NCI-H1105 (cell line): Measurements from ENCODE around the gene PIGN.
"Not testable (repeated sequence)": the region's sequence is repeated elsewhere in the genome, so short reads cannot be mapped to it uniquely, and the experiment has no call there.

Experiments
- DNase-seq: peaks from one replicate; lab custom pipeline; 2025; lab: John Stamatoyannopoulos, UW

Gene PIGN

GRCh38 chr18:62060820-62061219 is 126.0 kb downstream of the PIGN start:
- no peak for DNase-seq

- no peak for DNase-seq
Measured at GRCh38 chr18:62054929-62055498, 131.8 kb downstream of the PIGN start.

DNA sequence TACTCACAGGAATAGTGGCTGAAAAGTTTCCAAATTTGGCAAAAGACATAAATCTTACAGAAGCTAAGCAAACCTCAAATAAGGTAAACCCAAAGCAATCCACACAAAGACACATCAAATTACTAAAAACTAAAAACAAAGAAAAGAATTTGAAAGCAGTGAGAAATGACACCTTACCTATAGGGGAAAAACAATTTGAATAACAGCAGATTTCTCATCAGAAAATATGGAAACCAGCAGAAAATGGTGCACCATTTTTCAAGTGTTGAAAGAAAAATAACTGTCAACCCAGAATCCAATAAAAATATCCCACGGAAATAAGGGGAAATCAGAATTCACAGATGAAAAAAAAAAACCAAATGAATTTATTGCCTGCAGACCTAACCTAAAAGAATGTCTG is 138.6 kb downstream of the PIGN start:
- DNase-seq, result no peak

DNA sequence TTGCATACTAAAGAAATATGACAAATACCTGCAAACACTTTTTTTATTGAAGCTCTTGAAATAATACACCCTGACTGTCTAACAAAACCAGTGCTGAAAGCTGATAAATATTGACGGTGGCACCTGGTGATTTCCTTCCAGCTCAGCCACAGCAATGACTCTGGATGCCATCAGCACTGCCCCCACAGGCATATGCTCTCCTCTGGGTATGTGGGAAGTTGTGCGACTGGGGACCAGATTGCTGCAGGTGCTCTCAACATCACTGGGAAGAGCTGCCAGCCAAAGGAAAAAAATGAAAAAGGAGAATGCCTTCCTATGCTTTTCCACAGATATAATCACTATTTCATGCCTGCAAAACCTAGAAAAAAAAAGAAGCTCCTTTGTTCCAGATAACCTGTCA is 141.5 kb downstream of the PIGN start:
- no peak for DNase-seq

DNA sequence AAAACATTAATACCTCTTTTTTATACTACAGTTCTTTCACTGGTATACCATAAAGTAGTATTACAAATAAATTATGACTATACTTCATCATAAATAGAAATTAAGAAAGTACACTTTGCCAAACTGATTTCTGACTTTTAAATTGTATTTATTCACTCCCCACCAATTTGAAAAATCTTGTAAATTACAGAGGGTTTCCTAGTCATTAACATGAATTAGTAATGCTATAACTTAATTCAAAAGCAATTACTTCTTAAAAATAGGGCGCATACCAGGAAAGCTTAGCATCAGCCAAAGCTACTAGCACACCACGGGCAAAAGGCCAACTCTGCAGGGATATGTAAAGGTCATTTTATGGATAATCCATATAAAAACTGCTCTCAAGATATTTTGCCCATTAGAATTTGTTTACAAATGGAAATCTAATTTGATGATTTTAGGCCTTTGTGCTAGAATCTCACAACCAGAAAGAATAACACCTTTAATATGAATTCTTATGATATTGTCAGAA is 142.3 kb downstream of the PIGN start:
- DNase-seq, result peak; percentile 9

- DNase-seq, result no peak
Measured at GRCh38 chr18:62037989-62038778, 148.7 kb downstream of the PIGN start.

DNA sequence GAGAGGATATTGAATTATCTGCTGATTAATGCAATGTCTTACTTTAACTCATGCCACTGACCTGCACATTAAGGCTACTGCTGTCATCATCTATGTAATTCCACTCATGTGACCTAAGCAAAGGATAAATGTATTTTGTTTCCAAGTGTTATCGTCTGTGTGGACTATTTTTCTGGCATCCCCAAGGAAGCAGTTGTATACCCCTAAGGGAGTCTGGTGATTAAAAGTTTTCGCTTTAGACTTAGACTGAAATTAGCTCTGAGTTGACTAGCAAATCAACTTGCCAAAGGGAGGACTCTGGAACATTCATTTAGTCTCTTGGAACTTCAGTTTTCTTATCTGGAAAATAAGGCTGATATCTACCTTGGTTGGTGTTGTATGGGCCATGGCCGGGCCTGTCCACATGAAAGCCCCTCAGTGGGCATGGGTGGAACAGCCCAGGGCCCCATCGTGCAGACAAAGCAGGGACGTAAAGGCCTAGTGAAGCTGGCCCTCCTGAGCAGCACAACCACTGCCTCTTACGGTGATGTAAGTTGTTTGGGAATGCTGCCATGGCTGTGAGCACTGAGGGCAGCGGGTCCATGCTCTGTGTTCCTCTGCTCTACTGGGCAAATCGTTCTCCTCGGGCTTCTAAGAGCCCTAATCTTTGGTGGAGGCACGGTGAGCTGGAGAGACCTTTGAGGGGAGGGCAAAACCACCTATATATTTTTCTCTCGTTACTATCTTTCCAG is 149.7 kb downstream of the PIGN start:
- no peak for DNase-seq

DNA sequence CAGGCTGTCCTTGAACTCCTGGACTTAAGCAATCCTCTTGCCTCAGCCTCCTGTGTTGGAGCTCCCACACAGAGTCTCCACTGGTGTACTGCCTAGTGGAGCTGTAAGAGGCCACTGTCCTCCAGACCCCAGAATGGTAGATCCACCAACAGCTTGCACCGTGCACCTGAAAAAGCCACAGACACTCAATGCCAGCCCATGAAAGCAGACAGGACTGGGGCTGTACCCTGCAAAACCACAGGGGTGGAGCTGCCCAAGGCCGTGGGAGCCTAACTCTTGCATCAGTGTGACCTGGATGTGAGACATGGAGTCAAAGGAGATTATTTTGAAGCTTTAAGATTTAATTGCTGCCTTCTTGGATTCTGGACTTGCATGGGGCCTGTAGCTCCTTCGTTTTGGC is 152.6 kb downstream of the PIGN start:
- not testable (repeated sequence) for DNase-seq

DNA sequence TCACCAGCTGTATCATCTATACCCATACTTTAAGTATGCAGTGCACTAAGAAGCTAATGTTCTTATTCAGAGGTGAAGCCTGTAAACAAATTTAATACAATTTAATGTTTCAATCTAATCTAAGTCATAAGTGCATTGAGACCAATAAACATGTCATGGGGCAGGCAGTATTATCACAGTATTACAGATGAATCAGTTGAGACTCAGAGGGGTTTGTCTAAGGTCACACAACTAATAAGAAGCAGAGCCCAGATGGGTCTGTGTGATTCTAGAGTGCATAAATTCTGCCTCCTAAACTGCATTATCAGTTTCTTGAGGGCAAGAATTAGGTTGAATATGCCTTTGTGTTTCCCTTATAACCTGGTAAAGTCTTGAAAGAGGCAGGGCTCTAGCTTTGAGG is 153.1 kb downstream of the PIGN start:
- no peak for DNase-seq

- DNase-seq, result no peak
Measured at GRCh38 chr18:62033207-62033606, 153.6 kb downstream of the PIGN start.

- DNase-seq, result no peak
Measured at GRCh38 chr18:62030091-62030985, 156.5 kb downstream of the PIGN start.

DNA sequence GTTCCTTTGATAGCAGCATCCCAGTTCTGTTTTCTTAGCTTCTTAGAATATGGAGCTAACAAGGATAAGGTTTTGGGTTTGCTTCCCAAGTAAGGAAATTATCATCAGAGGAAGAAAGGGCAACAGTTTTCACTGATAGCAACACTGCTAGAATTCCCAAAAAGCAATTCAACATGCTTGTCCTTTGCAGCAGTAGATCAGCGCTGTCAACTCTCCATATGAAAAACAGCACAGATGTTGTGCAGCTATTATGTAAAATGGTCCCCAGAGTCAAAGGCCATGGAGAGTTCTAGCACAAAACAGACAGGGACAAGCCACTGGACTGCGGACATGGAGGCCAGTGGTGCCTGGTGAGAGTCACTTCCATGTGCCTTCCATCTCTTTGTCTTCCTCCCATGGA is 158.1 kb downstream of the PIGN start:
- DNase-seq, result no peak

DNA sequence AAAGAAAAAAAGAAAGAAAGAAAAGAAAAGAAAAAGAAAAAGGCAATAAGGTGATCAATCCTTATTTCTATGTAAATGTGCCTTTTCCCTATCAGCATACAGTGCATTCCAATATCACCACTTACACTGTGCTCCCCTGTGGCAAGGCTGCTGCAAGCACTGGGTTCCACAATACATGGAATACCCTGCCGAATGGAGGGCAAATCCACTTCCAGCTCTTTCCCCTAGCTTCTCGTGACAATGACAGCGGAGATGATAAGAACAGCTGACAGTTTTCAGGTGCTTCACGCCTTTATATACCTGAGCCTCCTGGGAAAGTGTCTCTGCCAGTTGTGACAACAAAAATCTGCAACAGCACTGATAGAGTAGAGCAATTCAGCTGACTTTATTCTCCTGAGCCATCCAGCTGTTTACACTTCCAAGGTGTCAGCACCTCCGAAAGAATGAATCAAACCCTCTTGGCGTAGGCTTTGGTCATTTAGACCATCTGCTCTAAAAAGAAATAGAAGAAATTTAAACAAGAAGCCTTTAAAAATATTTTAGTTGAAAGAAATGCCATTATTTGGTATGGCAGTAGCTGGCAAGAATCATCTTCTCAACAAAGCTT is 158.8 kb downstream of the PIGN start:
- DNase-seq, result no peak

GRCh38 chr18:62026586-62026985 is 160.3 kb downstream of the PIGN start:
- DNase-seq, result no peak

DNA sequence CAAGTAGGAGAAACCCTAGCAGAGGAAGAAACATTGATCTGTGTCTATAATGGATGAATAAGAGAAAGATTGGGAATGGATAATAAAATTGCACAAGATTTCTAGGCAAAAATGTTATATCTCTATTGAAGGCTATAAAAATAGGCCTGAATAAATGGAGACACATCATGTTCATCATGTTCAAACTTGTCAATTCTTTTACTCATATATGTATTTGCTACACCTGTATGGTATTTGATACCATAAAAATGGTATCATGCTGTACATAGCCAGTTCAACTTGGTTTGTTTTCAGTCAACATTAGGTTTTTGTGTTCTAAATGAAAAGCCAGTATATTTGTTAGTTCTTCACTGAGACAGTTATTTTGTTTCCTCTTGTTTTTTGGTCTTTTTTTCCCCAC is 161.9 kb downstream of the PIGN start:
- DNase-seq, result no peak

- DNase-seq, result no peak
Measured at GRCh38 chr18:62023536-62023935, 163.3 kb downstream of the PIGN start.

DNA sequence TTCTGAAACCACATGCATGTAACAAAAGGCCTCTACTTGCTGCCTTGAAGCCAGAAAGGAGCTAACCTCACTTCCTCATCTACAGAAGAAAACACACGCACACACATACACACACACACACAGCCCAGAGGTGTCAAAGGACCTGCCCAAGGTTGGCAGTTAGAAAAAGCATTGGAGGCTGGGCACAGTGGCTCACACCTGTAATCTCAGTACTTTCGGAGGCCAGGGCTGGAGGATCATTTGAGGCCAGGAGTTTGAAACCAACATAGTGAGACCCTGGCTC is 168.2 kb downstream of the PIGN start:
- no peak for DNase-seq

GRCh38 chr18:62018034-62018758 is 168.7 kb downstream of the PIGN start:
- no peak for DNase-seq

DNA sequence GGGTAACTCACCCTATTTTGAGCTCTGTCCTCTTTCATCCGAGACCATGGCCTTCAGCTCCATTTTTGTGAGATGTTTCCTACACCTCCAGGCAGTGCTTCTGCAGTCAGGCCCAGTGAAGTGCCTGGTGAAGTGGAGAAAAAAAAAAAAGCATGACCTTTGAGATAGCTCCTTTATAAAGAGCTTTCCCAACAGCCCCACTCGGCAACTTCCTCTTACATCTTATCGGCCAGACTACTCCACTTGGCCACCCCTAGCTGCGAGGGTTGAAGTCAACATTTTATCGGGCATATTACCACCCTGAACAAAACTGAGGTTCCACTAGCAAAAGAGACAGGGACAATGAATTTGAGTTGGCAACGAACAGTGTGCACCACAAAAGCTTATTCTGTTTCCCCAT is 169.2 kb downstream of the PIGN start:
- no peak for DNase-seq

DNA sequence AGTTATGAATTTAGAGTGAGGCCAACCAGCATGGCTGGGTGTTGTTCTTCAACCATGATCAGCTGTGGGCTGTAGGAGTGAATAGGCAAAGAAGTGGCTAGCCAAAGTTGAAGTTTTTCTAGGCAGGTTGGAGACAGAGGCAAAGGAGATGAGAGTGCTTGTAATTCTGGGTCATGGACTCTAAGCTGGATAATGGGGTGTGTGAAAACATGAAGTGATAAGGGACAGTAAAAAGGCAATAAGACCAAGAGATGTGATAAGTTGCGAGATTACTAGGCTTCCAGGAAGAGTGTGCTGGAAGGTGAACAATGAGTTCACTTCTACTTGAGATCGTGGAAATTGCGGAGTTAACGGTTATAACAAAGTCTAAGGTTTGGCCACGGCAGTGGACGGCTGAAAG is 175.4 kb downstream of the PIGN start:
- no peak for DNase-seq

- no peak for DNase-seq
Measured at GRCh38 chr18:62009521-62009920, 177.3 kb downstream of the PIGN start.
